HCT116 (cell line): ENCODE measurements around the gene ABCB10.
"Not testable (repeated sequence)": the region's sequence is repeated elsewhere in the genome, so short reads cannot be mapped to it uniquely, and the experiment has no call there.

Experiments used
- CTCF ChIP-seq, 3 experiments: fragments of 200-600 bp in 1 of 3; sonication (generic) in 1 of 3; IDR thresholded peaks in 2 of 3; conservative IDR thresholded peaks in 1 of 3; 2 replicates each; pipeline ENCODE4 v1.5.1; 2012 to 2017; ENCODE audit warnings: low read depth in 2 of 3, low read length in 2 of 3, antibody characterized with exemption in 1 of 3, borderline replicate concordance in 1 of 3, control low read depth in 1 of 3, mild to moderate bottlenecking in 1 of 3, mixed read lengths in 1 of 3, mixed run types in 1 of 3, moderate library complexity in 1 of 3; ENCODE audit not compliant: insufficient read depth in 1 of 3
- POLR2A ChIP-seq: IDR thresholded peaks from 2 replicates; pipeline ENCODE4 v1.7.0; 2011; ENCODE audit warnings: borderline replicate concordance; ENCODE audit not compliant: insufficient read depth, insufficient read length; ENCODE audit errors: extremely low read depth
- POLR2AphosphoS5 ChIP-seq: IDR thresholded peaks from 2 replicates; pipeline ENCODE4 v1.6.1; 2011; ENCODE audit warnings: mild to moderate bottlenecking, low read depth, low read length, moderate library complexity
- SRF ChIP-seq: IDR thresholded peaks from 2 replicates; pipeline ENCODE4 v1.6.1; 2012; ENCODE audit warnings: low read depth

- not testable (repeated sequence) for TF ChIP-seq CTCF (IDR thresholded peaks at IDR 0.05 in 2 of 3, conservative IDR thresholded peaks at IDR 0.05 in 1 of 3; ENCODE audit: borderline replicate concordance in 1 of 3, insufficient read depth in 1 of 3, low read depth in 2 of 3, low read length in 2 of 3); POLR2AphosphoS5; SRF; POLR2A
Measured at GRCh38 chr1:229560124-229560523, 1.6 kb upstream of the ABCB10 start.
